GM12891 (cell line): ENCODE data around the gene VMAC.

Source experiments
- PAX5 ChIP-seq: IDR thresholded peaks from 2 replicates; pipeline ENCODE4 v1.6.1; 2011; ENCODE audit warnings: low read length, moderate library complexity, mild to moderate bottlenecking; ENCODE audit not compliant: insufficient read depth, severe bottlenecking
- POLR2A ChIP-seq: IDR thresholded peaks from 2 replicates; pipeline ENCODE4 v1.6.1; 2011; ENCODE audit warnings: low read depth, low read length, control low read depth
- POLR2AphosphoS5 ChIP-seq: IDR thresholded peaks from 2 replicates; pipeline ENCODE4 v1.6.1; 2011; ENCODE audit warnings: low read depth, low read length, control low read depth
- POU2F2 ChIP-seq: IDR thresholded peaks from 2 replicates; pipeline ENCODE4 v1.6.1; 2011; ENCODE audit warnings: low read depth, mild to moderate bottlenecking, control low read depth, low read length, moderate library complexity
- SPI1 ChIP-seq: IDR thresholded peaks from 2 replicates; pipeline ENCODE4 v1.6.1; 2011; ENCODE audit warnings: low read depth, low read length, control low read depth
- TAF1 ChIP-seq: IDR thresholded peaks from 2 replicates; pipeline ENCODE4 v1.6.1; 2011; ENCODE audit warnings: low read depth, low read length, control low read depth

- TF ChIP-seq POLR2A (no peak), POLR2AphosphoS5 (no peak), TAF1 (no peak), PAX5 (no peak), SPI1 (no peak), POU2F2 (no peak)
These were observed 54.8 kb downstream of the VMAC start for GRCh38 chr19:5959260-5960004.
